Measurements from ENCODE around the gene FANK1.
"Not testable (repeated sequence)": the region's sequence is repeated elsewhere in the genome, so short reads cannot be mapped to it uniquely, and the experiment has no call there.

DNA sequence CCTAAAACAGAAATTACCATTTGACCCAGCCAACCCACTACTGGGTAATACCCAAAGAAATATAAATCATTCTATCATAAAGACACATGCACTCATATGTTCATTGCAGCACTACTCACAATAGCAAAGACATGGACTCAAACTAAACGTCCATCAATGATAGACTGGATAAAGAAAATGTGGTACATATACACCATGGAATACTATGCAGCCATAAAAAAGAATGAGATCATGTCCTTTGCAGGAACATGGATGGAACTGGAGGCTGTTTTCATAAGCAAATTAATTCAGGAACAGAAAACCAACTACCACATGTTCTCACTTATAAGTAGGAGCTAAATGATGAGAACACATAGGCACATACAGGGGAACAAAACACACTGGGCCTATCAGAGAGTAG is 151.4 kb downstream of the FANK1 start:
- TF ChIP-seq, protein P1, sequence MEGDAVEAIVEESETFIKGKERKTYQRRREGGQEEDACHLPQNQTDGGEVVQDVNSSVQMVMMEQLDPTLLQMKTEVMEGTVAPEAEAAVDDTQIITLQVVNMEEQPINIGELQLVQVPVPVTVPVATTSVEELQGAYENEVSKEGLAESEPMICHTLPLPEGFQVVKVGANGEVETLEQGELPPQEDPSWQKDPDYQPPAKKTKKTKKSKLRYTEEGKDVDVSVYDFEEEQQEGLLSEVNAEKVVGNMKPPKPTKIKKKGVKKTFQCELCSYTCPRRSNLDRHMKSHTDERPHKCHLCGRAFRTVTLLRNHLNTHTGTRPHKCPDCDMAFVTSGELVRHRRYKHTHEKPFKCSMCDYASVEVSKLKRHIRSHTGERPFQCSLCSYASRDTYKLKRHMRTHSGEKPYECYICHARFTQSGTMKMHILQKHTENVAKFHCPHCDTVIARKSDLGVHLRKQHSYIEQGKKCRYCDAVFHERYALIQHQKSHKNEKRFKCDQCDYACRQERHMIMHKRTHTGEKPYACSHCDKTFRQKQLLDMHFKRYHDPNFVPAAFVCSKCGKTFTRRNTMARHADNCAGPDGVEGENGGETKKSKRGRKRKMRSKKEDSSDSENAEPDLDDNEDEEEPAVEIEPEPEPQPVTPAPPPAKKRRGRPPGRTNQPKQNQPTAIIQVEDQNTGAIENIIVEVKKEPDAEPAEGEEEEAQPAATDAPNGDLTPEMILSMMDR (IDR thresholded peaks at IDR 0.05): not testable (repeated sequence)
- not testable (repeated sequence) for TF ChIP-seq EZH2phosphoT487 (IDR thresholded peaks at IDR 0.05)

Measured in neural progenitor cell (in vitro differentiated cells).